ENCODE results near the gene COL4A4.

Gene COL4A4

DNA sequence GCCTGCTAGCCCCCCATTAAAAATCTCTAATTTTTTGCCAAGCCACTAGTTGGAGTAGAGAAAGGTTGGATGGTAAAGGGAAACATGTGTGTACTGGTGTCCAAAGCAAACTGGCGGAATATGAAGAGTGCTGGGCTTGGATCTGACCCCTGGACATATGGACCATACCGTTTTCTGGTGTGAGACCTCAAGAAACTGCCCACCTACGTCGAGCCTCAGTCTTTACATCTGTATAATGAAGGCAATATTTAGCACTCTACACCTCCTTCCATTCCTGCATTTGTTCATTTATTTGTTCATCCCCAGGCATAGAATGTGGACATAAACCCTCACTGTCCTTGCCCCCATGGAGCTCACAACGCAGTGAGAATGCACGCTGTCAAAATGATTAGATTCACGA is 185.7 kb downstream of the COL4A4 start:
- DNase-seq, result no peak

GRCh38 chr2:226977775-226978190 is 186.2 kb downstream of the COL4A4 start:
- no peak for DNase-seq

- no peak for DNase-seq
Observed at GRCh38 chr2:226973816-226974215, 190.2 kb downstream of the COL4A4 start.

- no peak for DNase-seq
Observed at GRCh38 chr2:226971770-226972169, 192.2 kb downstream of the COL4A4 start.

GRCh38 chr2:226971084-226971483 is 192.9 kb downstream of the COL4A4 start:
- no peak for DNase-seq

GRCh38 chr2:226970362-226970761 is 193.6 kb downstream of the COL4A4 start:
- no peak for DNase-seq

- no peak for DNase-seq
Observed at GRCh38 chr2:226969417-226970080, 194.5 kb downstream of the COL4A4 start.

GRCh38 chr2:226965376-226965775 is 198.6 kb downstream of the COL4A4 start:
- DNase-seq, result no peak

DNA sequence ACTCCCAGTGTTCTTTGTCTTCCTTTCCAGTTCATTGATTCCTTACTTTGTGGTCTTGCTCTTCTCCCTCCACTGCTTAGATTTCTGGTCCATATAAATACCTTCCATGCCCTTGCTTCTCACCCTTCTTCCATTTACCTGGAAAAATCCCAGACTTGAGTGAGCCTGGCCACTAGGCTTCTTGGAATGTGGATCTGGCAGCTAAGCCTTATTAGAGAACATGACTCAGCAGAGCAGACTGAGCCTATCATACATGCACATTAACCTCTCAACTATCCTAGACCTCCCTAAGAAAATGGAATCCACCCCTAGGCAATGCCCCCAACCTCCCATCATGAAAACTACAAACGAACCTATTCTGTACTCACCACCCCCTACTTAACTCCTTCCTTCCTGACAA is 200.5 kb downstream of the COL4A4 start:
- DNase-seq, result no peak

DNA sequence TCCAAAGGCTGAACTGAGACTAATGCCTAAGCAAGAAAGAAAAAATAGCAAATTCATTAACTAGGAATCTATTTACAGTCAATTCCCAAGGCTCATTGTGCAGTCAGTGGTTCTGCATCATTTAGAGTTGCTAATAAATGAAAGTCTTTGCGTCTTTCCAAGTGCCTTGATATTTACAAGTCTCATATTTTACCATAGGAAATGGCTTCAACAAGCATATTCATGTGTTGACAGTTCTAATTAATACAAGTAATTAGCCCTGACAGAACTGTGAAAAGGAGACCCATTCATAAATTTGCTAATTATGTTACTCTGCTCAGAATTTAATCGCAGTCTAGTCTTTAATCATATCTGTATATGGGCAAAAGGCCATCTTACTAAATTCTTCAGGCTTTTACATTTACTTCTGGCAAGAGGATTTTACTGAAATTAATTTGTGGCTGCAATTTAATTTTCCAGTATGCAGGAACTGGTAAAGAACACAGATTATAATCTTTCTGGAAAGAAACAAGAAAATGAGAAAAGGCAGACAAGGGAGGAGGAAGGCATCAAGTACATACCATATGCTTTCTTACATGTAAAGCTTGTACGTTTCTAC is 201.7 kb downstream of the COL4A4 start:
- DNase-seq, result no peak

- no peak for DNase-seq
Observed at GRCh38 chr2:226959418-226959817, 204.6 kb downstream of the COL4A4 start.

- no peak for DNase-seq
Observed at GRCh38 chr2:226956659-226957058, 207.3 kb downstream of the COL4A4 start.

DNA sequence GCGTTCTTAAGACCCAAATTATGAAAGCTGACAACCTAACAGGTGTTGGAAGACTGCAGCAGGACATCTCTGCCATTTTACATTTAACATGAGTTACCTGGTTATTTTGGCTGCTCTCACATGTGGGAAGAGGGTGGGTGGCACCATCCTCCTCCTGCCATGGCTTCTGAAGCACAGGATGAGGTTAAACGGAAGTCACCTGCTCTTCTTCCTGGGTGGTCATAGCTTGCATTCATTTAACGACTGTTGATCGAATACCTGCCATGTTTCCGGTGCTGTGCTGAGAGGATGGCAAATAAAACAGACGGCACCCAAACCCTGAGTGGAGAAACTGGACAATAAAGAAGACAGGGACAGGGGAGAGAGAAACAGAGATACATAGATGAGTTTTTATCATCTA is 210.2 kb downstream of the COL4A4 start:
- DNase-seq, result no peak

- no peak for DNase-seq
Observed at GRCh38 chr2:226953206-226953605, 210.8 kb downstream of the COL4A4 start.

Measured in cortex of kidney (tissue), 1 donor.